ENCODE results near the gene NISCH. TPM values are rescaled to one million over a fixed set of nuclear protein-coding genes. Genes with fewer than 3 reads are reported as not detected.

NISCH gene
- total RNA-seq, 1 experiment from 2014 or later, result 62.2 TPM

- H3K9me3 ChIP-seq, result no peaks in the 10 kb centered on the region
- no peak overlapping the region for H3K4me3 Mint-ChIP-seq (ENCODE audit: unreplicated experiment)
- DNase-seq, result no peak
- no peaks in the 10 kb centered on the region for H3K27me3 ChIP-seq (replicated peaks; ENCODE audit: control insufficient read depth, insufficient read depth, low read length)
- no peak for TF ChIP-seq CTCF (IDR thresholded peaks at IDR 0.05; ENCODE audit: insufficient read depth in 1 of 2, low read depth in 1 of 2, low read length in 1 of 2, severe bottlenecking in 1 of 2, unreplicated experiment in 1 of 2)
- H3K4me1 ChIP-seq, result no peaks in the 10 kb centered on the region
- H3K9me3 Mint-ChIP-seq (ENCODE audit: unreplicated experiment), result no peaks in the 10 kb centered on the region
- intact Hi-C loops (cut with micrococcal nuclease; ENCODE audit: unreplicated experiment), result no loop called here
- no peaks in the 10 kb centered on the region for H3K27me3 Mint-ChIP-seq (ENCODE audit: insufficient read depth, unreplicated experiment)
- no peak overlapping the region for H3K27ac Mint-ChIP-seq (ENCODE audit: unreplicated experiment)
- H3K36me3 ChIP-seq (ENCODE audit: control insufficient read depth, insufficient read depth, low read length), result no peaks in the 10 kb centered on the region; the same call in none of the 2 replicates
- POLR2A ChIA-PET, result no interaction called here
- no peak overlapping the region for H3K4me3 ChIP-seq (ENCODE audit: low read depth, low read length)
- BruUV-seq (replicated peaks), result no TSS peak
- CTCF ChIA-PET, result no interaction called here
- no peaks in the 10 kb centered on the region for H3K4me1 Mint-ChIP-seq (ENCODE audit: low read depth, unreplicated experiment)
- H3K36me3 Mint-ChIP-seq (ENCODE audit: insufficient read depth, unreplicated experiment), result peaks cover 33% of the 10 kb centered on the region
These were observed 27.7 kb downstream of the NISCH start for GRCh38 chr3:52483081-52483480.

GRCh38 chr3:52483577-52484381 is 28.4 kb downstream of the NISCH start:
- no TSS peak for BruUV-seq (replicated peaks)
- Histone ChIP-seq H3K4me3 (ENCODE audit: low read depth, low read length) (no peak overlapping the region), H3K4me1 (no peaks in the 10 kb centered on the region), H3K27me3 (replicated peaks; ENCODE audit: control insufficient read depth, insufficient read depth, low read length) (no peaks in the 10 kb centered on the region), H3K36me3 (ENCODE audit: control insufficient read depth, insufficient read depth, low read length) (peaks cover 1% of the 10 kb centered on the region), H3K9me3 (no peaks in the 10 kb centered on the region)
- Mint-ChIP-seq H3K36me3 (ENCODE audit: insufficient read depth, unreplicated experiment) (peaks cover 36% of the 10 kb centered on the region), H3K27ac (ENCODE audit: unreplicated experiment) (no peak overlapping the region), H3K4me1 (ENCODE audit: low read depth, unreplicated experiment) (no peaks in the 10 kb centered on the region), H3K9me3 (ENCODE audit: unreplicated experiment) (no peaks in the 10 kb centered on the region), H3K4me3 (ENCODE audit: unreplicated experiment) (no peak overlapping the region), H3K27me3 (ENCODE audit: insufficient read depth, unreplicated experiment) (no peaks in the 10 kb centered on the region)
- ChIA-PET CTCF (no interaction called here), POLR2A (no interaction called here)
- intact Hi-C loops (cut with micrococcal nuclease; ENCODE audit: unreplicated experiment), result no loop called here
- no peak for DNase-seq
- TF ChIP-seq CTCF (IDR thresholded peaks at IDR 0.05; ENCODE audit: insufficient read depth in 1 of 2, low read depth in 1 of 2, low read length in 1 of 2, severe bottlenecking in 1 of 2, unreplicated experiment in 1 of 2), result no peak

- H3K36me3 Mint-ChIP-seq (ENCODE audit: insufficient read depth, unreplicated experiment), result peaks cover 30% of the 10 kb centered on the region
These were observed 29.5 kb downstream of the NISCH start for GRCh38 chr3:52484680-52485461.

More at GRCh38 chr3:52484680-52485461, 29.5 kb downstream of the NISCH start:
- ChIA-PET CTCF (no interaction called here), POLR2A (no interaction called here)
- Histone ChIP-seq H3K27me3 (replicated peaks; ENCODE audit: control insufficient read depth, insufficient read depth, low read length) (no peaks in the 10 kb centered on the region), H3K4me1 (no peaks in the 10 kb centered on the region), H3K9me3 (no peaks in the 10 kb centered on the region), H3K4me3 (ENCODE audit: low read depth, low read length) (no peak overlapping the region), H3K36me3 (ENCODE audit: control insufficient read depth, insufficient read depth, low read length) (peaks cover 1% of the 10 kb centered on the region)
- TF ChIP-seq CTCF (IDR thresholded peaks at IDR 0.05; ENCODE audit: insufficient read depth in 1 of 2, low read depth in 1 of 2, low read length in 1 of 2, severe bottlenecking in 1 of 2, unreplicated experiment in 1 of 2), result no peak
- H3K4me1 Mint-ChIP-seq (ENCODE audit: low read depth, unreplicated experiment), result no peaks in the 10 kb centered on the region
- no TSS peak for BruUV-seq (replicated peaks)
- intact Hi-C loops (cut with micrococcal nuclease; ENCODE audit: unreplicated experiment), result no loop called here
- no peak overlapping the region for H3K4me3 Mint-ChIP-seq (ENCODE audit: unreplicated experiment)
- no peaks in the 10 kb centered on the region for H3K9me3 Mint-ChIP-seq (ENCODE audit: unreplicated experiment)
- no peak for DNase-seq
- no peak overlapping the region for H3K27ac Mint-ChIP-seq (ENCODE audit: unreplicated experiment)
- no peaks in the 10 kb centered on the region for H3K27me3 Mint-ChIP-seq (ENCODE audit: insufficient read depth, unreplicated experiment)
